Subcutaneous adipose tissue (tissue), 4 donors: ENCODE data around the gene CSNK2A1. TPM values are rescaled to one million over a fixed set of nuclear protein-coding genes. Genes with fewer than 3 reads are reported as not detected.

Source experiments
- total RNA-seq, 4 donors: library from RNA; depleted of rRNA; stranded (reverse); fragments of >200 nt; gene quantifications; one replicate each; pipeline ENCODE4 v1.1.0, GENCODE V29; 2016
- TF ChIP-seq, protein P1 (sequence below): fragments of 450-650 bp; IDR thresholded peaks from one replicate; pipeline ENCODE4 v1.5.1; 2016; ENCODE audit warnings: low read depth, mild to moderate bottlenecking, control low read depth, antibody characterized with exemption, moderate library complexity

CSNK2A1 gene
- total RNA-seq, 4 donors from 2014 or later, result 63.0 to 103 (median 78.3) TPM

DNA sequence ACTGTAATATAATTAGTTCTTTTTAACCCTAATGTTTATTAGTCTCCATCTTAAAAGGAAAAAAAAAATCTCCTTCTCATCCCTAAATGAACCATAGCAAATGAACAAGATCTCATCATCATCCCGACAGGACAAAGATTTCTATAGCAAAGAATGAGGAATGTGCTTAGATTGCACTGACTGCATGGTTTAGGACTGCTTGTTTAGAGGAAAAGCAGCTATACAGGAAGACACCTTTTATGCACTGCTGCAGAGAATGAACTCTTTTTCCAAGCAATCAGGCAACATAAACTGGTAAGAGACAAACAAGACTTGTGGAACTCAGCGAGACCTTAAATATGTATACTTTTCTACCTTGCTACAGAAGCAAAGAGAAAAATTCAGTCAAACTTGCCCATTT, 26.8 kb downstream of the CSNK2A1 start:
- TF ChIP-seq, protein P1, sequence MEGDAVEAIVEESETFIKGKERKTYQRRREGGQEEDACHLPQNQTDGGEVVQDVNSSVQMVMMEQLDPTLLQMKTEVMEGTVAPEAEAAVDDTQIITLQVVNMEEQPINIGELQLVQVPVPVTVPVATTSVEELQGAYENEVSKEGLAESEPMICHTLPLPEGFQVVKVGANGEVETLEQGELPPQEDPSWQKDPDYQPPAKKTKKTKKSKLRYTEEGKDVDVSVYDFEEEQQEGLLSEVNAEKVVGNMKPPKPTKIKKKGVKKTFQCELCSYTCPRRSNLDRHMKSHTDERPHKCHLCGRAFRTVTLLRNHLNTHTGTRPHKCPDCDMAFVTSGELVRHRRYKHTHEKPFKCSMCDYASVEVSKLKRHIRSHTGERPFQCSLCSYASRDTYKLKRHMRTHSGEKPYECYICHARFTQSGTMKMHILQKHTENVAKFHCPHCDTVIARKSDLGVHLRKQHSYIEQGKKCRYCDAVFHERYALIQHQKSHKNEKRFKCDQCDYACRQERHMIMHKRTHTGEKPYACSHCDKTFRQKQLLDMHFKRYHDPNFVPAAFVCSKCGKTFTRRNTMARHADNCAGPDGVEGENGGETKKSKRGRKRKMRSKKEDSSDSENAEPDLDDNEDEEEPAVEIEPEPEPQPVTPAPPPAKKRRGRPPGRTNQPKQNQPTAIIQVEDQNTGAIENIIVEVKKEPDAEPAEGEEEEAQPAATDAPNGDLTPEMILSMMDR, result no peak

DNA sequence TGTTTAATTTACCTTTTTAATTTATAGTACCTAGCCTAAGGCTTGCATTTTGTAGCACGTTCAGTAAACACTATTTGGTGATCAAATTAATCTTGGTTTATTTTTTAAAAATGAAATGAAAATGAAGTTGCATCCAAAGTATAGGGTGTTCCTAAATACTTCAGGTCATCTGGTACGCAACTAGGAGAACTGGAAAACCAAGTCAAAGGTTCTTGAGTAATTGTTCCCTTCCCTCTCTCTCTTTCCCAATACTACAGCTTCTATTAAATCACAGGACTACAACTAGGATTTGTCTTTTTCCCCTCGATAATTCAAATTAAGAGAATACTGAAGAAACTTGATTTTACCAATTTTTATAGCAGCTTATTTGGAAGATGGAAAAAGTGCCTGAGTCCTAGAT, 27.9 kb downstream of the CSNK2A1 start:
- TF ChIP-seq, protein P1, result no peak

DNA sequence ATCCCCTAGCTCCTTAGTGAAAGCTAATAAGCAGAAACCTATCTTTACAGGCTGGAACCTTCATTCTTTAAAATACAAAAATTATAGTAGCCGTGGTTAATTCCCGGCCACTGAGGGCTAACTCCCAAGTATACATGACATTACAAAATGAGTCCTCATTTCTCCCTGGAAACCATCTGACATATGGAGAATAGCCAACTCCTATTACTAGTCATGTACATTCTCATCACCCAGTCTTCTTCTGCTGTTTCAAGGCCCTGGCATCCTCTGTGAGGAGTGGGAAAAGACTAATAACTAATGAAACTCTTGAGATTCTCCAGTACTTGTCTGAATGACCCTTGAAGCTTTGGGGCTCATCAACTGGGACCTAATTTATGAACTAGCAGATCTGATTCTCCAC, 30.2 kb downstream of the CSNK2A1 start:
- TF ChIP-seq, protein P1, result no peak

DNA sequence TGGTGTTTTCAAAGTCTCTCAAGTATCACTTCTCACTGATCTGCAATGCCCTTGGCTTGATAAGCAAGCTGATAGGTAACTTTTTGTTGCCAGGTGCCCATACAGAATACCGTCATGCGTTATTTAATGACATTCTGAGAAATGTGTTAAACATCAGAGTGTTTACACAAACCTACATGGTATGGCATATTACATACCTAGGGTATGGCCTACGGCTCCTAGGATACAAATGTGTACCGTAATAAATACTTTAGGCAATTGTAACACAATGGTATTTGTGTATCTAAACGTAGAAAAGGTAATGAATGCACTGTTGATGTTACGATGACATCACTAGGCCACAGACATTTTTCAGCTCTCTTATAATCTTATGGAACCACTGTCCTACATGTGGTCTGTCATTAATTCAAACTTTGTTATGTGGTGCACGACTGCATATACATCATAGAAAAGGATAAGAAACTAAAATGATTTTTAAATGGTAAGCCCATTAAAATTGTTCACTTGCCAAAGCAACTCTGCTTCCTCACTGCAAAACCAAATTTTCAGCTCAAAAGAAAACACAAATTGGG, 35.7 kb downstream of the CSNK2A1 start:
- TF ChIP-seq, protein P1, result no peak

DNA sequence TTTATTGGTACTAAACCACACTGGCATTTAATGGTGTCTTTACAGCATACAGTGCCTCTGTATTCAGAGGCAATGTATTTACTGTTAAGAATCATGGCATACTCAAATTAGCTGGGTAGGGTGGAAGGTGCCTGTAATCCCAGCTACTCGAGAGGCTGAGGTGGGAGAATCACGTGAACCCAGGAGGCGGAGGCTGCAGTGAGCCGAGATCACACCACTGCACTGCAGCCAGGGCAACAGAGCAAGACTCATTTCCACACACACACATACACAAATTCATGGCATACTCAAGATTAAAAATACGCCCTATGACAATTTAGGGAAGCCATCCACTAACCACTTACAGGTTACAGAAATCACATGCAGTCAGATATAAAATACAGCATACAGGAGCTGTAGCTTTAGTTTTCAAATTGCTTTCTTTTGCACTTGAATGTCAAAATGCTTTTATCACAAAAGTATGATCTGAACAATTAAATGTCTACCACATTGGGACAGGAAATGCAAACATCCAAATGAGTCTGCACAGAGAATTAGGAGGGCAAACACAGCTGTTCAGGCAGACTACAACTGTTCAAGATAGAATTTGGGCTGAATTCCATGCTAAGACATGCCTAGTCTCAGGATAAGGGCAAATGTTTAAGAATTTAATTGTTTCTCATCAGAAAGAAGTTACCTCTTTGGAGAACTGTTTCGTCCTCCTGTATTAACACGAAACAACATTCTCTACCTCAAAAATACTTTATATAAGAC, 36.4 kb downstream of the CSNK2A1 start:
- TF ChIP-seq, protein P1, result no peak

DNA sequence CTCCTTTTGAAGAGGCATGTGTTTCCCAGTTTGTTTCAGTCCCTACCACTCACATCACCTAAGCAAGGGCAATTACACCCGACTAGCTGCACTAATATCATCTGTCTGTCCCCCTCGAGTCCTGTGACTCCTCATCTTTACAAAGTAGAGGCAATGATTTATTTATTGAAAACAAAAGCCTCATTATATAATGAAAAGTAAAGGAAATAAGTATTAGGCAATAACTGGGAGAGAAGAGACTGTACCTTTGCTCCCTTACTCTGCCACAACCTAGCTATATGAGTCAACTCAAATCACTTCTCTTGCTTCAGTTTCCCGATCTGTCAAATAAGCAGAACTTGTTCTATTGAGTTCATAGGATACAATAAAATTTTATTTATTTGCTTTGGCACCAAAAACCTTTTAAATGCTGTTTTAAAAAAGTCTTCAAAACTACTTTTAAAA, 38.9 kb downstream of the CSNK2A1 start:
- TF ChIP-seq, protein P1, result no peak

DNA sequence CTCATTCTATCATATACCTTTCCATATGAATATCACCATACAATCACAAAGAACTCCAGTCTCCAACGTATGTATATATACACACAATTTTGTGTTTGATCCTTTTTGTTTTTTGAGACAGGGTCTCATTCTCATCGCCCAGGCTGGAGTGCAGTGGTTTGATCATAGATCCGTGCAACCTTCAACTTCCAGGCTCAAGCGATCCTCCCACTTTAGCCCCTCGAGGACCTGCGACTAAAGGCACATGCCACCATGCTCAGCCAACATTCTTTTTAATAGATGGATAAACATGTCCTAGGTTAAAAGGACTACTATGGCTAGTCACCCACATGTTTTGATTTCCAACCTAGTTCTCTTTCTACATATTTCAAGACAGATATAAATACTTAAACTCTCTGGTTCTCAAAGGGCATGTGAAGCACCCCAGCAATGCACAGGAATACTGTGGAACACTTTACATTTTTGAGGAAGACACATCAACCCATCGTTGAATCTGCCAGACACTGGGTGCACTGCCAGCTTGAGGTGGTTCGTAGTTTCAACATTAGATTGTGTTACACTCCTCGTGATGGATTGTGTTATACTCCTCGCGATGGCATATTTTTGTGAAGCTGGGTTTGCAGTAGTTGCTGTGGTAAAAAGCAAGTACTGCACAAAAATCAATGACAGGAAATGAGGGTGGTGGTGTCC, 40.4 kb downstream of the CSNK2A1 start:
- TF ChIP-seq, protein P1, result no peak
